Panc1 (cell line): ENCODE measurements around the gene MX1. TPM values are rescaled to one million over a fixed set of nuclear protein-coding genes. Genes with fewer than 3 reads are reported as not detected.

ENCODE experiments used
- ATAC-seq: fragments of 200-7000 bp; cut with Tn5 transposase; 2 replicates; pipeline ENCODE4 v1.9.1; 2020; ENCODE audit warnings: mild to moderate bottlenecking, moderate library complexity
- BruUV-seq: library from RNA; stranded (reverse); fragments of 400-500 nt; replicated peaks from 2 replicates; lab custom pipeline; 2021; lab: Mats Ljungman, UMichigan
- CTCF ChIA-PET: fragments of 300-600 bp; sonication (Branson Sonifier 250); formaldehyde crosslinking; loops from one replicate; lab custom pipeline; 2022; ENCODE audit warnings: antibody characterized with exemption; lab: Charles Lee
- POLR2A ChIA-PET: fragments of 300-600 bp; sonication (Branson Sonifier 250); formaldehyde crosslinking; loops from one replicate; lab custom pipeline; 2022; ENCODE audit warnings: antibody characterized with exemption; lab: Charles Lee
- DNase-seq: peaks from one replicate; pipeline ENCODE4 v3.0.0-alpha.2; 2010; ENCODE audit warnings: low read depth, low spot score
- H3K27ac ChIP-seq: 2 replicates; pipeline ENCODE4 v1.5.1; 2011; ENCODE audit warnings: mild to moderate bottlenecking, low read length, inconsistent platforms
- H3K27me3 ChIP-seq: fragments of 200-500 bp; sonication (Bioruptor generic); 2 replicates; pipeline ENCODE4 v1.6.0; 2014; ENCODE audit warnings: low read length, inconsistent platforms; ENCODE audit not compliant: control insufficient read depth, insufficient read depth
- H3K36me3 ChIP-seq: fragments of 200-500 bp; sonication (Bioruptor generic); 2 replicates; pipeline ENCODE4 v1.5.1; 2014; ENCODE audit warnings: inconsistent platforms, mild to moderate bottlenecking, low read length, moderate library complexity; ENCODE audit not compliant: control insufficient read depth, insufficient read depth
- H3K4me1 ChIP-seq: 2 replicates; pipeline ENCODE4 v1.5.1; 2011; ENCODE audit warnings: inconsistent platforms, mild to moderate bottlenecking, low read length, moderate library complexity; ENCODE audit not compliant: control insufficient read depth, insufficient read depth
- H3K4me3 ChIP-seq, 2 experiments: 2 replicates each; pipeline ENCODE4 v1.5.1; 2011 to 2012; ENCODE audit warnings: low read depth in 2 of 2, low read length in 2 of 2, mild to moderate bottlenecking in 2 of 2, inconsistent platforms in 1 of 2, moderate library complexity in 1 of 2
- H3K9me3 ChIP-seq: fragments of 200-500 bp; sonication (Bioruptor generic); 2 replicates; pipeline ENCODE4 v1.5.1; 2014; ENCODE audit warnings: low read depth, mild to moderate bottlenecking, inconsistent platforms, low read length, moderate library complexity; ENCODE audit not compliant: control insufficient read depth, insufficient read depth
- POLR2AphosphoS5 ChIP-seq: IDR thresholded peaks from 2 replicates; pipeline ENCODE4 v1.6.1; 2012; ENCODE audit warnings: mild to moderate bottlenecking, low read depth, low read length, moderate library complexity
- SIN3A ChIP-seq: IDR thresholded peaks from 2 replicates; pipeline ENCODE4 v1.6.1; 2012; ENCODE audit warnings: low read depth, mild to moderate bottlenecking, low read length, moderate library complexity, borderline replicate concordance; ENCODE audit not compliant: insufficient read depth
- TCF7L2 ChIP-seq: IDR thresholded peaks from 2 replicates; pipeline ENCODE4 v1.6.1; 2011; ENCODE audit warnings: mild to moderate bottlenecking, low read depth, low read length, inconsistent platforms
- in situ Hi-C: cut with HindIII; loops from 2 replicates; pipeline ENCODE4 v1.10.0; 2016; ENCODE audit warnings: low sequenced_read_pairs, low pct_unique_long_range_greater_than_20kb
- intact Hi-C: fragments of 100-400 bp; cut with micrococcal nuclease; formaldehyde crosslinking; loops from one replicate; pipeline ENCODE4 v1.10.0; 2022; ENCODE audit not compliant: unreplicated experiment
- total RNA-seq: library from RNA; stranded (reverse); gene quantifications from one replicate; pipeline ENCODE4 v1.2.1, GENCODE V29; 2021; ENCODE audit not compliant: unreplicated experiment
- TF ChIP-seq, protein P1 (sequence below): fragments of 450-650 bp; IDR thresholded peaks from 2 replicates; pipeline ENCODE4 v1.5.1; 2017; ENCODE audit warnings: mild to moderate bottlenecking
- TF ChIP-seq, protein P2 (sequence below), 2 experiments: IDR thresholded peaks; 2 replicates each; pipeline ENCODE4 v1.6.1; 2011 to 2012; ENCODE audit warnings: low read depth in 2 of 2, control low read depth in 1 of 2, low read length in 1 of 2, mild to moderate bottlenecking in 1 of 2, moderate library complexity in 1 of 2; ENCODE audit not compliant: insufficient read depth in 1 of 2

MX1 gene
- total RNA-seq, 1 experiment from 2014 or later = 7.8 TPM

- POLR2A ChIA-PET = no interaction called here
- ATAC-seq = no peak
- Histone ChIP-seq H3K27ac (no peak overlapping the region), H3K9me3 (no peaks in the 10 kb centered on the region), H3K4me3 (no peak overlapping the region), H3K36me3 (no peaks in the 10 kb centered on the region; the same call in none of the 2 replicates), H3K27me3 (no peaks in the 10 kb centered on the region), H3K4me1 (no peaks in the 10 kb centered on the region)
- intact Hi-C loops (no loop called here), in situ Hi-C loops (no loop called here)
- CTCF ChIA-PET = no interaction called here
- DNase-seq = no peak
- TF ChIP-seq, protein P1, sequence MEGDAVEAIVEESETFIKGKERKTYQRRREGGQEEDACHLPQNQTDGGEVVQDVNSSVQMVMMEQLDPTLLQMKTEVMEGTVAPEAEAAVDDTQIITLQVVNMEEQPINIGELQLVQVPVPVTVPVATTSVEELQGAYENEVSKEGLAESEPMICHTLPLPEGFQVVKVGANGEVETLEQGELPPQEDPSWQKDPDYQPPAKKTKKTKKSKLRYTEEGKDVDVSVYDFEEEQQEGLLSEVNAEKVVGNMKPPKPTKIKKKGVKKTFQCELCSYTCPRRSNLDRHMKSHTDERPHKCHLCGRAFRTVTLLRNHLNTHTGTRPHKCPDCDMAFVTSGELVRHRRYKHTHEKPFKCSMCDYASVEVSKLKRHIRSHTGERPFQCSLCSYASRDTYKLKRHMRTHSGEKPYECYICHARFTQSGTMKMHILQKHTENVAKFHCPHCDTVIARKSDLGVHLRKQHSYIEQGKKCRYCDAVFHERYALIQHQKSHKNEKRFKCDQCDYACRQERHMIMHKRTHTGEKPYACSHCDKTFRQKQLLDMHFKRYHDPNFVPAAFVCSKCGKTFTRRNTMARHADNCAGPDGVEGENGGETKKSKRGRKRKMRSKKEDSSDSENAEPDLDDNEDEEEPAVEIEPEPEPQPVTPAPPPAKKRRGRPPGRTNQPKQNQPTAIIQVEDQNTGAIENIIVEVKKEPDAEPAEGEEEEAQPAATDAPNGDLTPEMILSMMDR = no peak
- TF ChIP-seq POLR2AphosphoS5 (no peak), TCF7L2 (no peak), SIN3A (no peak)
- TF ChIP-seq, protein P2, sequence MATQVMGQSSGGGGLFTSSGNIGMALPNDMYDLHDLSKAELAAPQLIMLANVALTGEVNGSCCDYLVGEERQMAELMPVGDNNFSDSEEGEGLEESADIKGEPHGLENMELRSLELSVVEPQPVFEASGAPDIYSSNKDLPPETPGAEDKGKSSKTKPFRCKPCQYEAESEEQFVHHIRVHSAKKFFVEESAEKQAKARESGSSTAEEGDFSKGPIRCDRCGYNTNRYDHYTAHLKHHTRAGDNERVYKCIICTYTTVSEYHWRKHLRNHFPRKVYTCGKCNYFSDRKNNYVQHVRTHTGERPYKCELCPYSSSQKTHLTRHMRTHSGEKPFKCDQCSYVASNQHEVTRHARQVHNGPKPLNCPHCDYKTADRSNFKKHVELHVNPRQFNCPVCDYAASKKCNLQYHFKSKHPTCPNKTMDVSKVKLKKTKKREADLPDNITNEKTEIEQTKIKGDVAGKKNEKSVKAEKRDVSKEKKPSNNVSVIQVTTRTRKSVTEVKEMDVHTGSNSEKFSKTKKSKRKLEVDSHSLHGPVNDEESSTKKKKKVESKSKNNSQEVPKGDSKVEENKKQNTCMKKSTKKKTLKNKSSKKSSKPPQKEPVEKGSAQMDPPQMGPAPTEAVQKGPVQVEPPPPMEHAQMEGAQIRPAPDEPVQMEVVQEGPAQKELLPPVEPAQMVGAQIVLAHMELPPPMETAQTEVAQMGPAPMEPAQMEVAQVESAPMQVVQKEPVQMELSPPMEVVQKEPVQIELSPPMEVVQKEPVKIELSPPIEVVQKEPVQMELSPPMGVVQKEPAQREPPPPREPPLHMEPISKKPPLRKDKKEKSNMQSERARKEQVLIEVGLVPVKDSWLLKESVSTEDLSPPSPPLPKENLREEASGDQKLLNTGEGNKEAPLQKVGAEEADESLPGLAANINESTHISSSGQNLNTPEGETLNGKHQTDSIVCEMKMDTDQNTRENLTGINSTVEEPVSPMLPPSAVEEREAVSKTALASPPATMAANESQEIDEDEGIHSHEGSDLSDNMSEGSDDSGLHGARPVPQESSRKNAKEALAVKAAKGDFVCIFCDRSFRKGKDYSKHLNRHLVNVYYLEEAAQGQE (IDR thresholded peaks at IDR 0.05; ENCODE audit: insufficient read depth in 1 of 2, low read depth in 2 of 2, low read length in 1 of 2) = no peak
- BruUV-seq = no TSS peak
Measured at GRCh38 chr21:41405321-41405720, 20.7 kb upstream of the MX1 start.

DNA sequence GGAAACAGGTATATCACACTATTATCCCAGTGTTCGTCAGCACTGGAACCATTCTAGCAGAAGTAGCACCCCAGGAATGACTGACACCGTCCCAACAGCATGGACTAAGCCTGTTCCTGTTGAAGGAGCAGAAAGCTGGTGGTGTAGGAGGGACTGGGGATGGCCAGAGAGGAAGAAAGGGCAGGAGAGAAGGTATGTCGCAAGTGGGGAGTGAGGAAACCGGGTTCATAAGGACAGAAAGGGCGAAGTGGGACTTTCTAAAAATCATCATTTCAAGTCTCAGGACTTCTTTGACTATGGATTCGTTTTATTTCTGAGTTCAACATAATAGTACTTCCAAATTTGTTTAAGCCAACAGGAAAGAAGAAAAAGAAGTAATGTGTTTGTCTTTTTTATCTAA lies 19.7 kb upstream of the MX1 start:
- TF ChIP-seq SIN3A (no peak), POLR2AphosphoS5 (no peak), TCF7L2 (no peak)
- TF ChIP-seq, protein P1 = no peak
- TF ChIP-seq, protein P2 (IDR thresholded peaks at IDR 0.05; ENCODE audit: insufficient read depth in 1 of 2, low read depth in 2 of 2, low read length in 1 of 2) = no peak
- H3K9me3 ChIP-seq = no peaks in the 10 kb centered on the region
- intact Hi-C loops = no loop called here
- BruUV-seq = no TSS peak
- no peak for ATAC-seq
- ChIA-PET CTCF (no interaction called here), POLR2A (no interaction called here)
- H3K4me3 ChIP-seq = no peak overlapping the region
- H3K27me3 ChIP-seq = no peaks in the 10 kb centered on the region
- H3K4me1 ChIP-seq = no peaks in the 10 kb centered on the region
- DNase-seq = no peak
- H3K36me3 ChIP-seq = no peaks in the 10 kb centered on the region; the same call in none of the 2 replicates
- in situ Hi-C loops = no loop called here
- no peak overlapping the region for H3K27ac ChIP-seq
